ENCODE data around the gene BRSK1. TPM values are rescaled to one million over a fixed set of nuclear protein-coding genes. Genes with fewer than 3 reads are reported as not detected.

Gene BRSK1
- total and polyA plus RNA-seq, 2 of the 8 experiments (the other 6 are each of a cell fraction or from before 2014, with no cell fraction given): 27.6 to 32.7 TPM

DNA sequence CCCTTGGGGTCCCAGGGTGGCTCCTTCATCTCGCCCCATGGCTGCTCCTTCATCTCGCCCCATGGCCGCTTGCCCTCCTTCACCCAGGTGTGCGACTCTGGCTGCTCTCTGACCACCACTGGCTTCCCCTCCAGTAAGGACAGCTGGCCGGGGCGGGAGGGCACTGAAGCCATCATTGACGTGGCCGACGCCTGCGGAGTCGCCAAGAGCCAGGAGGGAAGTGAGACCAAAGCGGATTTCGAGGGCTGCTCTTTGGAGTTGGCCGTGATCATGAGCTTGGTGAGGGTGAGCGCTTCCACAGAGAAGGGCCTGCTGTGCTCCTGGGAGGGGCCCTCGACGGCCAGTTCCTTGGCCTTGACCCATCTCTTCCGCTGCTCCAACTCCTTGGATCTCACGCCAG is 74.7 kb downstream of the BRSK1 start:
- Histone ChIP-seq H3K9ac (replicated peaks in 1 of 4; ENCODE audit: extremely low read depth in 1 of 4, low read depth in 3 of 4, low read length in 3 of 4) (no peak overlapping the region), H3K79me1 (ENCODE audit: low read depth, low read length) (no peaks in the 10 kb centered on the region), H3K4me2 (ENCODE audit: insufficient read depth in 1 of 2, low read depth in 2 of 2, low read length in 2 of 2) (no peak overlapping the region), H4K91ac (replicated peaks; ENCODE audit: insufficient read length, low read length) (no peak overlapping the region), H3K4me1 (replicated peaks in 1 of 4; ENCODE audit: control insufficient read depth in 3 of 4, insufficient read depth in 4 of 4, low read length in 3 of 4) (peaks cover 0 to 10% (median 7%) of the 10 kb centered on the region in 4 experiments; a peak in 6 of 7 replicates), H4K20me1 (replicated peaks in 1 of 2; ENCODE audit: control insufficient read depth in 1 of 2, insufficient read depth in 2 of 2, low read length in 2 of 2) (peaks cover 0 to 1% of the 10 kb centered on the region in 2 experiments), H3K27me3 (replicated peaks in 1 of 4; ENCODE audit: control insufficient read depth in 3 of 4, extremely low read depth in 1 of 4, insufficient read depth in 3 of 4, low read length in 3 of 4) (peaks cover 3 to 36% (median 28%) of the 10 kb centered on the region in 4 experiments), H3K56ac (replicated peaks; ENCODE audit: insufficient read length, low read depth, low read length) (no peak overlapping the region), H3K9me3 (ENCODE audit: insufficient read depth in 2 of 2, low read depth in 1 of 2, low read length in 1 of 2) (no peaks in the 10 kb centered on the region), H3K79me2 (ENCODE audit: control insufficient read depth in 1 of 2, insufficient read depth in 2 of 2, low read length in 2 of 2) (no peaks in the 10 kb centered on the region), H4K5ac (ENCODE audit: insufficient read length, low read depth, low read length) (no peak overlapping the region), H2AK5ac (ENCODE audit: low read depth, low read length) (no peak overlapping the region), H2BK5ac (ENCODE audit: low read depth, low read length) (no peak overlapping the region), H3K14ac (ENCODE audit: insufficient read length) (no peak overlapping the region), H3K27ac (ENCODE audit: low read depth, low read length) (no peak overlapping the region), H2BK15ac (ENCODE audit: low read length) (peak overlapping the region; percentile 61; the same call in 1 of the 2 replicates), H2BK12ac (ENCODE audit: low read depth, low read length) (no peak overlapping the region), H3K36me3 (ENCODE audit: control insufficient read depth in 2 of 4, insufficient read depth in 4 of 4, low read length in 3 of 4) (no peaks in the 10 kb centered on the region), H2BK120ac (replicated peaks; ENCODE audit: low read depth, low read length) (no peak overlapping the region), H3K23me2 (ENCODE audit: low read depth, low read length) (peaks cover 7% of the 10 kb centered on the region; the same call in 1 of the 2 replicates), H2AFZ (ENCODE audit: low read length) (no peak overlapping the region), H3K18ac (ENCODE audit: extremely low read depth, low read length) (no peak overlapping the region), H3K4me3 (ENCODE audit: extremely low read depth in 1 of 4, insufficient read depth in 2 of 4, low read depth in 3 of 4, low read length in 4 of 4) (no peak overlapping the region), H4K8ac (ENCODE audit: extremely low read depth, insufficient read depth, low read length) (no peak overlapping the region), H3K4ac (replicated peaks; ENCODE audit: insufficient read length, low read depth, low read length) (no peak overlapping the region), H2BK20ac (ENCODE audit: low read length) (no peak overlapping the region), H3K23ac (ENCODE audit: insufficient read length) (no peak overlapping the region)
- ChIA-PET POLR2A (ENCODE audit: partially characterized antibody) (interaction anchor here (0.6 to 6.1 kb wide), 11 partner anchors 9 to 192 kb away, joined by 3 to 30 read pairs (median 3); partner anchors contain the start of genes DNAAF3, TMEM238 and UBE2S), CTCF (ENCODE audit: partially characterized antibody) (interaction anchor here (1.0 to 2.0 kb wide), 5 partner anchors 10 to 67 kb away, joined by 3 to 5 read pairs (median 4); partner anchors contain the start of gene TMEM238)
- DNase-seq (ENCODE audit: low read depth in 1 of 2, low spot score in 2 of 2) (no peak), FAIRE-seq (no peak)
- 93% methylated on average over 15 of the region's 19 CpGs; no CpG with 5 or more reads in 1 of the 2 experiments for WGBS, 2 experiments (ENCODE audit: extremely low coverage in 1 of 2, insufficient coverage in 1 of 2, insufficient read length in 1 of 2, insufficient replicate concordance in 2 of 2, low coverage in 1 of 2, low lambda C conversion rate in 2 of 2, missing lambda C conversion rate in 1 of 2)
- no peak for TF ChIP-seq TBP (IDR thresholded peaks at IDR 0.05; ENCODE audit: low read depth, low read length)
- TF ChIP-seq, protein P1, sequence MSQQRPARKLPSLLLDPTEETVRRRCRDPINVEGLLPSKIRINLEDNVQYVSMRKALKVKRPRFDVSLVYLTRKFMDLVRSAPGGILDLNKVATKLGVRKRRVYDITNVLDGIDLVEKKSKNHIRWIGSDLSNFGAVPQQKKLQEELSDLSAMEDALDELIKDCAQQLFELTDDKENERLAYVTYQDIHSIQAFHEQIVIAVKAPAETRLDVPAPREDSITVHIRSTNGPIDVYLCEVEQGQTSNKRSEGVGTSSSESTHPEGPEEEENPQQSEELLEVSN (IDR thresholded peaks at IDR 0.05): no peak
- no peak for TF ChIP-seq SAP30 (IDR thresholded peaks at IDR 0.05; ENCODE audit: insufficient read depth, insufficient replicate concordance, low read length)
